DND-41 (cell line): ENCODE measurements around the gene RUNX2.

Source experiments
- ATAC-seq: fragments of 200-7000 bp; cut with Tn5 transposase; 3 replicates; pipeline ENCODE4 v1.9.1; 2021; ENCODE audit warnings: low read depth; ENCODE audit not compliant: insufficient read depth
- DNase-seq: peaks from one replicate; pipeline ENCODE4 v3.0.0-alpha.2; 2020
- H2AFZ ChIP-seq: 2 replicates; pipeline ENCODE4 v1.6.0; 2012; ENCODE audit warnings: low read depth, low read length
- H3K27ac ChIP-seq: 2 replicates; pipeline ENCODE4 v1.5.1; 2012; ENCODE audit warnings: low read length, inconsistent platforms
- H3K27me3 ChIP-seq: fragments of 200-600 bp; sonication (generic); 2 replicates; pipeline ENCODE4 v1.6.0; 2012; ENCODE audit warnings: low read length, mild to moderate bottlenecking, inconsistent platforms; ENCODE audit not compliant: insufficient read depth, poor library complexity
- H3K36me3 ChIP-seq: 2 replicates; pipeline ENCODE4 v1.5.1; 2012; ENCODE audit warnings: low read length, inconsistent platforms; ENCODE audit not compliant: insufficient read depth
- H3K4me1 ChIP-seq: 2 replicates; pipeline ENCODE4 v1.5.1; 2012; ENCODE audit warnings: mild to moderate bottlenecking, low read length; ENCODE audit not compliant: insufficient read depth
- H3K4me2 ChIP-seq: 2 replicates; pipeline ENCODE4 v1.6.0; 2012; ENCODE audit warnings: mild to moderate bottlenecking, moderate library complexity, low read length, inconsistent platforms; ENCODE audit not compliant: insufficient read depth
- H3K4me3 ChIP-seq, 2 experiments: fragments of 200-600 bp in 1 of 2; shearing (Covaris generic) in 1 of 2; 2 replicates each; pipeline ENCODE4 v1.5.1; 2012 to 2016; ENCODE audit warnings: inconsistent platforms in 2 of 2, low read length in 2 of 2, mild to moderate bottlenecking in 2 of 2, low read depth in 1 of 2, moderate library complexity in 1 of 2
- H3K79me2 ChIP-seq: 2 replicates; pipeline ENCODE4 v1.6.0; 2012; ENCODE audit warnings: low read length, inconsistent platforms; ENCODE audit not compliant: insufficient read depth
- H3K9ac ChIP-seq: 2 replicates; pipeline ENCODE4 v1.6.0; 2012; ENCODE audit warnings: low read depth, mild to moderate bottlenecking, inconsistent platforms, low read length, moderate library complexity
- H3K9me3 ChIP-seq: 2 replicates; pipeline ENCODE4 v1.5.1; 2012; ENCODE audit warnings: low read length, moderate library complexity, mild to moderate bottlenecking, inconsistent platforms; ENCODE audit not compliant: insufficient read depth, severe bottlenecking
- H4K20me1 ChIP-seq: 2 replicates; pipeline ENCODE4 v1.6.0; 2012; ENCODE audit warnings: low read length; ENCODE audit not compliant: insufficient read depth
- CTCF ChIP-seq: IDR thresholded peaks from 2 replicates; pipeline ENCODE4 v1.5.1; 2012; ENCODE audit warnings: borderline replicate concordance, low read length, moderate library complexity, mild to moderate bottlenecking; ENCODE audit not compliant: poor library complexity, severe bottlenecking; ENCODE audit errors: extremely low read depth
- EZH2 ChIP-seq: IDR thresholded peaks from 3 replicates; pipeline ENCODE4 v1.6.1; 2012; ENCODE audit warnings: borderline replicate concordance, low read depth, mild to moderate bottlenecking, moderate library complexity, low read length, inconsistent platforms; ENCODE audit not compliant: severe bottlenecking

Gene RUNX2

DNA sequence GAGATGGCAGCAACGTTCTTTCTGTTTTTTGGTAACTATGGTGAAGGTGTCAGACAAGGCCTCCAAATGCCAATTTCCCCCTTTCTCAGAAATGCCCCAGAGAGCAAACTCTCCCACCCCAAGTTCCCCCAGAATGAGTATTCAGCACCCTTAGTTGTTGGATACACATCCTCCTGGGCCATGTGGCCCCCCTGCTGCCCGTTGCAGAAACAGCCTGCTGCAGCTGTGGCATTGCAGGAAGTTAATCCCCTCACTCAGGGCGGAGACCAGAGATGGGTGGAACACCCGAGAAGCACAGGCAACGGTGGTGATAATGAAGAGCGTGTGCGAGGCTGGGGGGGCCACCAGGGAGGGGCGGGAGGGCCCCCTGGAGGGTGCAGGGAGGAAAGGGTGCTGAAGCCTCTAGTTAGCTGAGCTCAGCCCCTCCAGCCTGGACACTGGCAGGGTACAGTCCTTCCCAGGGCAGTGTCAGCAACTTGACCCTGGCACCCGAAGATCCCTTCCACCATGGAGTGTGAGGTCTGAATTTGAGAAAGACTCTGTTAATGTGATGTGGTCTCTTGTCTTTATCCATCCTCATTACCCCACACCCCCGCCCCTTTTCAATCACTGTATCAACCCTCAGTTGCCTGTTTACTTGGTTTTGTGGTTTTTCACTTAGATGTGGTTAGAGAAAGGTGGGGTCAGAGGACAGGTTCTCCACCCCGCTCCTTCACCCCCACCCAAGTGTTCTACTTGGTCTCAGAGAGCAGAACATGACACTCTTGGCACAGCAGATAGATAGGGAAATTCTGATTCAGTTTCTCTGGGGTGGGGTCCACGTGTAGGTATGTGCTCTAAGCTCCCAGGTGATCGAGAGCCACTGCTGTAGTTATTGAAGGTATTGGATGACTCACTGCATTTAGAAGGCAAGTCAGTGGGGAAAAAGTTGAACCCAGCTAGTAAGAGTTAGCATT is 258.4 kb downstream of the RUNX2 start:
- TF ChIP-seq CTCF (peak; percentile 63), EZH2 (no peak)
- Histone ChIP-seq H4K20me1 (no peaks in the 10 kb centered on the region; the same call in 1 of the 2 replicates), H3K9me3 (no peaks in the 10 kb centered on the region), H3K27me3 (no peaks in the 10 kb centered on the region), H3K4me3 (peak overlapping the region in 1 of 2 experiments; percentile 31; a peak in 2 of 4 replicates), H3K4me2 (peak overlapping the region; percentile 51), H3K27ac (peak overlapping the region; percentile 69), H2AFZ (no peak overlapping the region), H3K4me1 (peaks cover 39% of the 10 kb centered on the region), H3K79me2 (no peaks in the 10 kb centered on the region), H3K9ac (peak overlapping the region; percentile 25; the same call in 1 of the 2 replicates), H3K36me3 (no peaks in the 10 kb centered on the region)
- DNase-seq (peak; percentile 89), ATAC-seq (peak; percentile 91)

DNA sequence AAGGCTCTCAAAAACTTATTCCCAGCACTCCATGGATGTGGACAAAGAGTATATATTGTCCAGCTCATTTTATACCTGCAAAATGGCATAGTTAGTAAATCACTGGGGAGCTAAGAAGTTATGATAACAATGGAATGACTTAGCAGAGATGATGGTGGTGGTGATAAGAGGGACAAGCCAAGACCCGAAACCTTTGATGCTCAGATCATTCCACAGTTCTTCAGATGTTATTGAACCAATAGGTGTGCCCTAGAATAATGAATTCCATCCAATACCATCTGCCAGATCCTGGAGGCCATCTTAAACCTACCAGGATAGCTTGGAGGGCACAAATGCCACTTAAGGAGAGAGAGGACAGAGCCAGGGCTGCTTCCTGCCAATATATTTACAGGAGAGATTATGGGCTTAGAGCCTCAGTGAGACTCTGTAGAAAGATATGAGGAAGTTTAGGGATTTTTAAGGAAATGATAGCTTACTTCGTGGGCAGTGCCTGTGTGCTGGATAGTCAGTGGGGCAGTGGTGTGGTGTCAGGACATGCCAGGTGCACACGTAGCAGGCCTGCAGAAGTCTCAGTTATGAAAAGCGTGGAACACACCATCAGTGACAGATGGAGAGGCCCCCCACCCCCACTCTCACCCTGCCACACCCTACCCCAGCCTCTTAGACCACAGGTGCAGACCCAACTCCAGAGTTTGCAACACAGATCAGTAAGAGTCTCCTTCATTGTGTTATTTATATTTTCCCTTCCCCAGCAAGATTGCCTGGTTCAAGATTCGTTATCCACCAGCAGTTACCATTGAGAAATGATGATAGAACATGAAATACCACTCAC is 259.3 kb downstream of the RUNX2 start:
- TF ChIP-seq CTCF, result no peak
- TF ChIP-seq EZH2, result no peak
- no peak overlapping the region for H3K9ac ChIP-seq
- H3K9me3 ChIP-seq, result no peaks in the 10 kb centered on the region
- H3K4me3 ChIP-seq, result no peak overlapping the region
- H3K4me1 ChIP-seq, result peaks cover 39% of the 10 kb centered on the region
- DNase-seq (peak; percentile 24), ATAC-seq (no peak)
- H4K20me1 ChIP-seq, result no peaks in the 10 kb centered on the region; the same call in 1 of the 2 replicates
- H3K27ac ChIP-seq, result no peak overlapping the region
- H3K79me2 ChIP-seq, result no peaks in the 10 kb centered on the region
- no peaks in the 10 kb centered on the region for H3K27me3 ChIP-seq
- no peaks in the 10 kb centered on the region for H3K36me3 ChIP-seq
- H2AFZ ChIP-seq, result no peak overlapping the region
- 0 out of 2 replicates have a peak overlapping the region, but pooled peaks have one; percentile 51 for H3K4me2 ChIP-seq

DNA sequence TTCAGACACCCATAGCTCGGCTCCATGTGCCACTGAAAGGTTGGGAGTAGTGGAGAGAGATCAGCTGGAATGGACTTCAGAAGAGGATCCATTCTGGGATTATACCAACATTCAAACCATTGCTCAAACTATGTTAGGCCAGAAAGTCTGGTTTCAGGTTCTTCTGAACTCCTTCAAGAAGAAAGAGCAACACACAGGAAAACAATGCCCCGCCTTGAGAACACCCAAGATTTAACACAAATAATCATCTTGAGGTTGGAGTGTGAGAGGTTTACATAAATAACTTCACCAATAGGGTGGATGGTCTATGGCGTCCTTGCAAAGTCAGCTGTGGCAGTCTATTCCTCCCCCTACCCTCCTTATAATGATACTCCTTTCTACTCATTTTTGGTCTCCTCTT is 261.2 kb downstream of the RUNX2 start:
- no peaks in the 10 kb centered on the region; the same call in 1 of the 2 replicates for H4K20me1 ChIP-seq
- no peaks in the 10 kb centered on the region for H3K79me2 ChIP-seq
- no peak overlapping the region for H3K9ac ChIP-seq
- H3K4me1 ChIP-seq, result peaks cover 35% of the 10 kb centered on the region
- ATAC-seq (no peak), DNase-seq (no peak)
- no peaks in the 10 kb centered on the region for H3K27me3 ChIP-seq
- no peak overlapping the region for H2AFZ ChIP-seq
- TF ChIP-seq EZH2 (no peak), CTCF (no peak)
- H3K36me3 ChIP-seq, result no peaks in the 10 kb centered on the region
- no peak overlapping the region for H3K27ac ChIP-seq
- no peaks in the 10 kb centered on the region for H3K9me3 ChIP-seq
- H3K4me2 ChIP-seq, result no peak overlapping the region
- H3K4me3 ChIP-seq, result no peak overlapping the region
